GM12878 (cell line): ENCODE data around the gene MNAT1.

ENCODE experiments used
- RELA ChIP-seq: fragments of 450-650 bp; IDR thresholded peaks from 2 replicates; pipeline ENCODE4 v1.8.0; 2014; ENCODE audit warnings: borderline replicate concordance; ENCODE audit not compliant: partially characterized antibody
- SP1 ChIP-seq: IDR thresholded peaks from one replicate; pipeline ENCODE4 v1.6.1; 2011; ENCODE audit warnings: low read depth, low read length
- ZNF384 ChIP-seq: IDR thresholded peaks from 2 replicates; pipeline ENCODE4 v1.6.1; 2012; ENCODE audit warnings: low read depth, mild to moderate bottlenecking, low read length, improper control_type of control experiment, borderline replicate concordance
- TF ChIP-seq, protein P1 (sequence below), 3 experiments: IDR thresholded peaks in 2 of 3; conservative IDR thresholded peaks in 1 of 3; 2 replicates each; pipeline ENCODE4 v1.5.1; 2011; ENCODE audit warnings: low read depth in 3 of 3, low read length in 3 of 3, mild to moderate bottlenecking in 3 of 3, control low read depth in 2 of 3, moderate library complexity in 2 of 3, inconsistent platforms in 1 of 3, mixed read lengths in 1 of 3; ENCODE audit not compliant: control insufficient read depth in 2 of 3, insufficient read depth in 1 of 3; ENCODE audit errors: extremely low read depth in 1 of 3

DNA sequence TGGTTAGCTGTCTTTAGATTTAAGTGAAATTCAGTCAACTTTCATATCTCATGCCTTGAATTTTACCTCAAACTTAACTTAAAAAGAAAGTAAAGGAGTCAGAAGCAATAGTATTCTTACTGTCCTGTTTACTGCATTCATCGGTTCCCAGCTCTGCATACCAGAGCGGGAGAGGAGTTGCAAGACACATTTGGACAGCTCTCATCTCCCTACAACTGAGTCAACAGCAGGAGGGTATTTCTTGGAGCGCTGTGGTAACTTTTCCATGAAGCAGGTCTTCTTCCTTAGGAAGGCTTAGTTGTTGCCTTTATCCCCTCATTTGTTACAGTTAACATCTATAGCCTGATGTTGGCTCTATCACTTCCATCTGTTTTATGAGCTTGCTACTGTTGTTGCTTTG, 181.2 kb downstream of the MNAT1 start:
- TF ChIP-seq, protein P1, sequence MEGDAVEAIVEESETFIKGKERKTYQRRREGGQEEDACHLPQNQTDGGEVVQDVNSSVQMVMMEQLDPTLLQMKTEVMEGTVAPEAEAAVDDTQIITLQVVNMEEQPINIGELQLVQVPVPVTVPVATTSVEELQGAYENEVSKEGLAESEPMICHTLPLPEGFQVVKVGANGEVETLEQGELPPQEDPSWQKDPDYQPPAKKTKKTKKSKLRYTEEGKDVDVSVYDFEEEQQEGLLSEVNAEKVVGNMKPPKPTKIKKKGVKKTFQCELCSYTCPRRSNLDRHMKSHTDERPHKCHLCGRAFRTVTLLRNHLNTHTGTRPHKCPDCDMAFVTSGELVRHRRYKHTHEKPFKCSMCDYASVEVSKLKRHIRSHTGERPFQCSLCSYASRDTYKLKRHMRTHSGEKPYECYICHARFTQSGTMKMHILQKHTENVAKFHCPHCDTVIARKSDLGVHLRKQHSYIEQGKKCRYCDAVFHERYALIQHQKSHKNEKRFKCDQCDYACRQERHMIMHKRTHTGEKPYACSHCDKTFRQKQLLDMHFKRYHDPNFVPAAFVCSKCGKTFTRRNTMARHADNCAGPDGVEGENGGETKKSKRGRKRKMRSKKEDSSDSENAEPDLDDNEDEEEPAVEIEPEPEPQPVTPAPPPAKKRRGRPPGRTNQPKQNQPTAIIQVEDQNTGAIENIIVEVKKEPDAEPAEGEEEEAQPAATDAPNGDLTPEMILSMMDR (IDR thresholded peaks at IDR 0.05 in 2 of 3, conservative IDR thresholded peaks at IDR 0.05 in 1 of 3; ENCODE audit: control insufficient read depth in 2 of 3, extremely low read depth in 1 of 3, insufficient read depth in 1 of 3, low read depth in 3 of 3, low read length in 3 of 3), result no peak
- TF ChIP-seq RELA (no peak), SP1 (no peak), ZNF384 (no peak)
